Calu3 (cell line): ENCODE data around the gene NAPSA. TPM values are rescaled to one million over a fixed set of nuclear protein-coding genes. Genes with fewer than 3 reads are reported as not detected.

Source experiments
- BruUV-seq: library from RNA; stranded (reverse); fragments of 400-500 nt; replicated peaks from 2 replicates; lab custom pipeline; 2021; lab: Mats Ljungman, UMichigan
- CTCF ChIA-PET: fragments of 300-600 bp; sonication (Branson Sonifier 250); formaldehyde crosslinking; loops from one replicate; lab custom pipeline; 2022; ENCODE audit warnings: antibody characterized with exemption; lab: Charles Lee
- DNase-seq: peaks from one replicate; pipeline ENCODE4 v3.0.0; 2022
- H3K27ac Mint-ChIP-seq: one replicate; pipeline ENCODE4 v1.8.0; 2022; ENCODE audit warnings: mixed read lengths; ENCODE audit not compliant: unreplicated experiment
- H3K27me3 Mint-ChIP-seq: one replicate; pipeline ENCODE4 v1.8.0; 2022; ENCODE audit warnings: mixed read lengths; ENCODE audit not compliant: unreplicated experiment
- H3K36me3 Mint-ChIP-seq: one replicate; pipeline ENCODE4 v1.8.0; 2022; ENCODE audit warnings: mild to moderate bottlenecking, moderate library complexity, mixed read lengths; ENCODE audit not compliant: insufficient read depth, unreplicated experiment
- H3K4me1 Mint-ChIP-seq: one replicate; pipeline ENCODE4 v1.8.0; 2022; ENCODE audit warnings: mild to moderate bottlenecking, low read depth, mixed read lengths; ENCODE audit not compliant: unreplicated experiment
- H3K4me3 Mint-ChIP-seq: one replicate; pipeline ENCODE4 v1.8.0; 2022; ENCODE audit warnings: mild to moderate bottlenecking, low read depth, moderate library complexity, mixed read lengths; ENCODE audit not compliant: unreplicated experiment
- H3K9me3 Mint-ChIP-seq: one replicate; pipeline ENCODE4 v1.8.0; 2022; ENCODE audit warnings: low read depth, mixed read lengths; ENCODE audit not compliant: unreplicated experiment
- intact Hi-C: fragments of 100-400 bp; cut with micrococcal nuclease; formaldehyde crosslinking; loops from one replicate; pipeline ENCODE4 v1.10.0; 2022; ENCODE audit not compliant: unreplicated experiment
- total RNA-seq: library from RNA; stranded (reverse); gene quantifications from 2 replicates; pipeline ENCODE4 v1.2.3, GENCODE V29; 2022
- TF ChIP-seq, protein P1 (sequence below): fragments of 200-600 bp; IDR thresholded peaks from one replicate; pipeline ENCODE4 v1.8.0; 2022; ENCODE audit warnings: antibody characterized with exemption; ENCODE audit not compliant: unreplicated experiment

The NAPSA gene
- total RNA-seq, 1 experiment from 2014 or later = 1.9 TPM

DNA sequence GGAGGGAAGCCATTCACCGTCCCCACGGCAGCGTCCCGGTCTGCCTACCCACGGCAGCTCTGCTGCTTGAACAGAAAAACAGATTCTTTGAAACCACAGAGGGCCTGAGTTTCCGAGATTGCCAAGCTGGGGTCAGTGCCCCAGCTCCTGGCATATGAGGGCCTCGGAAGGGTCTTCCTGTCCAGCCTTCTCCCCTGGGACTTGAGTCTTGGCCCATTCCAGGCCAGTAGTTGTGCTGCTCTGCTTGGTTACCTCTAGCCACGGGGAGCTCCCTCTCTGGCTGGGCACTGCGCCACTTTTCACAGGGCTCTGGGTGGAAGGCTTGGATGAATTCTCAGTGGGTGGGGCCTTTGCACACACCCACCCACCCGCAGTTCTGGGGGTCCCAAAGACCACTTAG is 44.7 kb upstream of the NAPSA start:
- H3K9me3 Mint-ChIP-seq = no peaks in the 10 kb centered on the region
- TF ChIP-seq, protein P1, sequence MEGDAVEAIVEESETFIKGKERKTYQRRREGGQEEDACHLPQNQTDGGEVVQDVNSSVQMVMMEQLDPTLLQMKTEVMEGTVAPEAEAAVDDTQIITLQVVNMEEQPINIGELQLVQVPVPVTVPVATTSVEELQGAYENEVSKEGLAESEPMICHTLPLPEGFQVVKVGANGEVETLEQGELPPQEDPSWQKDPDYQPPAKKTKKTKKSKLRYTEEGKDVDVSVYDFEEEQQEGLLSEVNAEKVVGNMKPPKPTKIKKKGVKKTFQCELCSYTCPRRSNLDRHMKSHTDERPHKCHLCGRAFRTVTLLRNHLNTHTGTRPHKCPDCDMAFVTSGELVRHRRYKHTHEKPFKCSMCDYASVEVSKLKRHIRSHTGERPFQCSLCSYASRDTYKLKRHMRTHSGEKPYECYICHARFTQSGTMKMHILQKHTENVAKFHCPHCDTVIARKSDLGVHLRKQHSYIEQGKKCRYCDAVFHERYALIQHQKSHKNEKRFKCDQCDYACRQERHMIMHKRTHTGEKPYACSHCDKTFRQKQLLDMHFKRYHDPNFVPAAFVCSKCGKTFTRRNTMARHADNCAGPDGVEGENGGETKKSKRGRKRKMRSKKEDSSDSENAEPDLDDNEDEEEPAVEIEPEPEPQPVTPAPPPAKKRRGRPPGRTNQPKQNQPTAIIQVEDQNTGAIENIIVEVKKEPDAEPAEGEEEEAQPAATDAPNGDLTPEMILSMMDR = no peak
- CTCF ChIA-PET = interaction anchor here (1.4 kb wide), 1 partner anchor 9 kb away, joined by 3 read pairs; the partner anchor contains the start of gene SPIB
- intact Hi-C loops = no loop called here
- H3K4me1 Mint-ChIP-seq = no peaks in the 10 kb centered on the region
- H3K27me3 Mint-ChIP-seq = no peaks in the 10 kb centered on the region
- no peak overlapping the region for H3K4me3 Mint-ChIP-seq
- BruUV-seq = no TSS peak
- DNase-seq = no peak
- no peak overlapping the region for H3K27ac Mint-ChIP-seq
- H3K36me3 Mint-ChIP-seq = peaks cover 16% of the 10 kb centered on the region

DNA sequence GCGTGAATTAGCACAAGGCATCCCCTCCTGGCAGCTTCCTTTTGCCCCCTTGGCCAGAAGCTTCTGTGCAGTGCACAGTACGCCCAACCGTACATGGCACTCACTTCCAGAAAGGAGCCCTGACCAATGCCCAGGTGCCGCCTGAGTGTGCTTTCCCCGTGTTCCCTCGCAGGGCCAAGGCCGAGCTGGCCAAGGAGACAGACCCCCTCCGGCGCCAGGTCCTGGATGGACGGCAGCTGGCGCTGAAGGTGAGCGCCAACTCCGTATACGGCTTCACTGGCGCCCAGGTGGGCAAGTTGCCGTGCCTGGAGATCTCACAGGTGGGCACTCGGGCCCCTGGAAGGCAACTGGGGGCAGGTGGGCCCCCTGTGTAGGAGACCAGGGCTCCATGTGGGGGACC is 43.9 kb upstream of the NAPSA start:
- intact Hi-C loops = no loop called here
- Mint-ChIP-seq H3K9me3 (no peaks in the 10 kb centered on the region), H3K36me3 (peaks cover 20% of the 10 kb centered on the region), H3K4me3 (no peak overlapping the region), H3K27ac (no peak overlapping the region), H3K4me1 (no peaks in the 10 kb centered on the region), H3K27me3 (no peaks in the 10 kb centered on the region)
- DNase-seq = no peak
- CTCF ChIA-PET = interaction anchor here (1.4 kb wide), 1 partner anchor 9 kb away, joined by 3 read pairs; the partner anchor contains the start of gene SPIB
- no TSS peak for BruUV-seq
- TF ChIP-seq, protein P1 = no peak

DNA sequence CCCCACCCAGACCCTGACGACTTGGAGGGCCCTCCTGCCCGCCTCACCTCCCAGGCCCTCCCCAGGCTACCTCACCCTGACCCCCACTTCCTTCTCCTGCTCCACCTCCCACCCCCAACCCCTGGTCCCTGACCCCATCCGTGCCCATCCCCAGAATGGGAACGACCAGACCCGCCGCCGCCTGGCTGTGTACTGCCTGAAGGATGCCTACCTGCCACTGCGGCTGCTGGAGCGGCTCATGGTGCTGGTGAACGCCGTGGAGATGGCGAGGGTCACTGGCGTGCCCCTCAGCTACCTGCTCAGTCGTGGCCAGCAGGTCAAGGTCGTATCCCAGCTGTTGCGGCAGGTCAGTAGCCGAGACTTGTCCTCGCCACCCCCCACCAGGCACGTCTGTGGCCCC is 41.4 kb upstream of the NAPSA start:
- Mint-ChIP-seq H3K27ac (no peak overlapping the region), H3K4me3 (no peak overlapping the region), H3K27me3 (no peaks in the 10 kb centered on the region), H3K9me3 (no peaks in the 10 kb centered on the region), H3K4me1 (no peaks in the 10 kb centered on the region), H3K36me3 (peaks cover 24% of the 10 kb centered on the region)
- intact Hi-C loops = no loop called here
- no peak for DNase-seq
- BruUV-seq = no TSS peak
- CTCF ChIA-PET = no interaction called here
- TF ChIP-seq, protein P1 = no peak

DNA sequence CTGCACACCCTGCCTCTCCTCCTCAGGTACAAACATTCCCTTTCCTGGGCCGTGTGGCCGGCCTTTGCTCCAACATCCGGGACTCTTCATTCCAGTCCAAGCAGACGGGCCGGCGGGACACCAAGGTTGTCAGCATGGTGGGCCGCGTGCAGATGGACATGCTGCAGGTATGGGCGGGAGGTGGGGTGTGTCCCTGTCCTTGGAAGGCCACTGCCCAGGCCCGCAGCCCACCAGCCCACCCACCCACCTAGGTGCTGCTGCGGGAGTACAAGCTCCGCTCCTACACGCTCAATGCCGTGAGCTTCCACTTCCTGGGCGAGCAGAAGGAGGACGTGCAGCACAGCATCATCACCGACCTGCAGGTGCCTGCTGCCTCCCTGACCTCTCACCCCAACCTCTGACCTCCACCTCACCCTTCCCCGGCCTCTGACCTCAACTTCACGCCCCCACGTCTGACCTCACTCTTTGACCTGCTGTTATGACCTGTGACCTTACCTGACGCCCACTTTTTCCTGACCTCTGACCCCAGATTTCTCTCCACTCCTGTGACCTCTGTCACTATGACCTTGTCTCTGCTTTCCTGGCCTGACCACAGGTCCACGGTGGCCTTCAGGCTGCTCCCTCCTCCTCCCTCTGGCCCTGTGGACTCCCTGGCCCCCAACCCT is 40.8 kb upstream of the NAPSA start:
- Mint-ChIP-seq H3K27me3 (no peaks in the 10 kb centered on the region), H3K36me3 (peaks cover 24% of the 10 kb centered on the region), H3K27ac (no peak overlapping the region), H3K4me3 (no peak overlapping the region), H3K4me1 (no peaks in the 10 kb centered on the region), H3K9me3 (no peaks in the 10 kb centered on the region)
- CTCF ChIA-PET = no interaction called here
- TF ChIP-seq, protein P1 = no peak
- no peak for DNase-seq
- BruUV-seq = no TSS peak
- intact Hi-C loops = no loop called here
